Activated T-cell treated with anti-CD3 and anti-CD28 coated beads, Interleukin-2, amount 50 U/mL, for 4 hours (primary cell): ENCODE data around the gene BRAT1. TPM values are rescaled to one million over a fixed set of nuclear protein-coding genes. Genes with fewer than 3 reads are reported as not detected.

ENCODE experiments used
- ATAC-seq, 2 donors: fragments of 200-7000 bp; cut with Tn5 transposase; one replicate each; pipeline ENCODE4 v1.10.0; 2021
- DNase-seq: peaks from one replicate; pipeline ENCODE4 v3.0.0-alpha.2; 2020
- H3K27me3 Mint-ChIP-seq: one replicate; pipeline ENCODE4 v1.8.0; 2021; ENCODE audit warnings: low read depth, mixed read lengths
- H3K36me3 Mint-ChIP-seq: one replicate; pipeline ENCODE4 v1.8.0; 2022; ENCODE audit warnings: mixed read lengths; ENCODE audit not compliant: insufficient read depth
- H3K4me1 Mint-ChIP-seq: one replicate; pipeline ENCODE4 v1.8.0; 2021; ENCODE audit warnings: low read depth, mixed read lengths
- H3K4me3 Mint-ChIP-seq: one replicate; pipeline ENCODE4 v1.8.0; 2021; ENCODE audit warnings: mild to moderate bottlenecking, moderate library complexity, mixed read lengths
- H3K9me3 Mint-ChIP-seq: one replicate; pipeline ENCODE4 v1.8.0; 2021; ENCODE audit warnings: mixed read lengths
- total RNA-seq, 3 donors: library from RNA; stranded (reverse); gene quantifications; one replicate each; pipeline ENCODE4 v1.2.1, GENCODE V29; 2021

Gene BRAT1
- total RNA-seq, 3 donors from 2014 or later = 40.7 to 55.0 (median 42.6) TPM

- Mint-ChIP-seq H3K36me3 (no peaks in the 10 kb centered on the region), H3K4me3 (no peak overlapping the region), H3K4me1 (peaks cover 2% of the 10 kb centered on the region), H3K9me3 (no peaks in the 10 kb centered on the region), H3K27me3 (peaks cover 3% of the 10 kb centered on the region)
- DNase-seq = no peak
- no peak for ATAC-seq
Observed at GRCh38 chr7:2490181-2490651, 65.1 kb downstream of the BRAT1 start.

GRCh38 chr7:2488681-2489080 lies 66.6 kb downstream of the BRAT1 start:
- ATAC-seq (no peak), DNase-seq (no peak)
- H3K4me3 Mint-ChIP-seq = no peak overlapping the region
- no peaks in the 10 kb centered on the region for H3K9me3 Mint-ChIP-seq
- peaks cover 1% of the 10 kb centered on the region for H3K27me3 Mint-ChIP-seq
- H3K36me3 Mint-ChIP-seq = no peaks in the 10 kb centered on the region
- H3K4me1 Mint-ChIP-seq = peaks cover 2% of the 10 kb centered on the region

- DNase-seq (no peak), ATAC-seq (no peak)
- Mint-ChIP-seq H3K9me3 (no peaks in the 10 kb centered on the region), H3K27me3 (peaks cover 1% of the 10 kb centered on the region), H3K4me3 (no peak overlapping the region), H3K4me1 (peaks cover 2% of the 10 kb centered on the region), H3K36me3 (no peaks in the 10 kb centered on the region)
Observed at GRCh38 chr7:2488272-2488645, 67.1 kb downstream of the BRAT1 start.

Other genes with a start within 250 kb of the BRAT1 start
- gene SNX8, start 241.1 kb downstream of the BRAT1 start, total RNA-seq = 10 to 100 TPM; 51.9 to 54.0 (median 53.9) TPM
- 100 to 1,000 TPM; 448 to 483 (median 474) TPM for gene EIF3B, start 200.7 kb downstream of the BRAT1 start, total RNA-seq
- 1 to 10 TPM; 4.9 to 6.5 (median 5.9) TPM for gene CHST12, start 151.9 kb downstream of the BRAT1 start, total RNA-seq
- not detected for gene GRIFIN, start 79.1 kb downstream of the BRAT1 start, total RNA-seq
- 10 to 100 TPM; 16.1 to 17.7 (median 17.7) TPM for gene LFNG, start 35.8 kb downstream of the BRAT1 start, total RNA-seq
- 10 to 100 TPM in 1 of 3 donors, 1 to 10 TPM in 2; 8.9 to 10.4 (median 9.0) TPM for gene IQCE, start 3.5 kb upstream of the BRAT1 start, total RNA-seq
- gene TTYH3, start 76.5 kb upstream of the BRAT1 start, total RNA-seq = 10 to 100 TPM; 13.4 to 17.3 (median 15.2) TPM
- under 1 TPM in 1 of 3 donors, not detected in 2; 0.03 TPM for gene AMZ1, start 132.7 kb upstream of the BRAT1 start, total RNA-seq